HEK293 (cell line): ENCODE results near the gene ATF5.

Experiments used
- CTCF ChIA-PET: fragments of 350-600 bp; formaldehyde crosslinking; extraction: SDS; loops from one replicate; lab custom pipeline; 2021; ENCODE audit warnings: antibody characterized with exemption; lab: Yijun Ruan, JAX
- POLR2A ChIA-PET: fragments of 300-600 bp; formaldehyde crosslinking; extraction: SDS; loops from one replicate; lab custom pipeline; 2020; ENCODE audit warnings: antibody characterized with exemption, inconsistent platforms; lab: Yijun Ruan, JAX
- H3K27ac ChIP-seq: fragments of 200-500 bp; sonication (Bioruptor generic); 2 replicates; pipeline ENCODE4 v1.5.1; 2014; ENCODE audit warnings: low read depth, low read length, control low read depth, inconsistent platforms; ENCODE audit errors: extremely low read depth
- H3K36me3 ChIP-seq, 2 experiments: fragments of 200-500 bp in 1 of 2; sonication (Bioruptor generic) in 1 of 2; 1 replicate in 1 of 2; 2 replicates in 1 of 2; pipeline ENCODE4 v1.5.1; 2014 to 2017; ENCODE audit warnings: inconsistent platforms in 2 of 2, low read length in 2 of 2; ENCODE audit not compliant: control insufficient read depth in 2 of 2, insufficient read depth in 1 of 2
- H3K4me1 ChIP-seq: fragments of 200-500 bp; sonication (Bioruptor generic); 2 replicates; pipeline ENCODE4 v1.5.1; 2014; ENCODE audit warnings: mild to moderate bottlenecking, low read length, inconsistent platforms; ENCODE audit not compliant: control insufficient read depth, insufficient read depth
- H3K4me3 ChIP-seq: 2 replicates; pipeline ENCODE4 v1.5.1; 2011; ENCODE audit warnings: low read depth, mild to moderate bottlenecking, control low read depth, low read length, moderate library complexity
- H3K9me3 ChIP-seq: fragments of 200-500 bp; sonication (Bioruptor generic); 2 replicates; pipeline ENCODE4 v1.5.1; 2014; ENCODE audit warnings: low read depth, low read length, inconsistent platforms; ENCODE audit not compliant: control insufficient read depth, insufficient read depth
- CTCF ChIP-seq: fragments of 450-650 bp; formaldehyde crosslinking; IDR thresholded peaks from 2 replicates; pipeline ENCODE4 v1.5.1; 2016; ENCODE audit warnings: missing biosample characterization, missing genetic modification characterization
- GLIS2 ChIP-seq: fragments of 450-650 bp; formaldehyde crosslinking; IDR thresholded peaks from 2 replicates; pipeline ENCODE4 v1.5.1; 2016; ENCODE audit warnings: missing biosample characterization, missing genetic modification characterization
- KLF10 ChIP-seq: fragments of 450-650 bp; IDR thresholded peaks from 2 replicates; pipeline ENCODE4 v1.5.1; 2018; ENCODE audit warnings: missing biosample characterization, mild to moderate bottlenecking, missing genetic modification characterization
- KLF8 ChIP-seq: fragments of 450-650 bp; formaldehyde crosslinking; IDR thresholded peaks from 2 replicates; pipeline ENCODE4 v1.5.1; 2016; ENCODE audit warnings: missing biosample characterization, missing genetic modification characterization
- OSR2 ChIP-seq: fragments of 450-650 bp; formaldehyde crosslinking; IDR thresholded peaks from 2 replicates; pipeline ENCODE4 v1.5.1; 2016; ENCODE audit warnings: missing biosample characterization, missing genetic modification characterization
- PRDM1 ChIP-seq: fragments of 450-650 bp; formaldehyde crosslinking; IDR thresholded peaks from 2 replicates; pipeline ENCODE4; 2016; ENCODE audit warnings: missing biosample characterization, missing genetic modification characterization
- PRDM10 ChIP-seq: fragments of 450-650 bp; formaldehyde crosslinking; IDR thresholded peaks from 2 replicates; pipeline ENCODE4 v1.5.1; 2016; ENCODE audit warnings: missing biosample characterization, missing genetic modification characterization
- SCRT1 ChIP-seq: fragments of 450-650 bp; formaldehyde crosslinking; IDR thresholded peaks from 2 replicates; pipeline ENCODE4 v1.5.1; 2016; ENCODE audit warnings: missing biosample characterization, missing genetic modification characterization, borderline replicate concordance
- SP7 ChIP-seq: fragments of 450-650 bp; formaldehyde crosslinking; IDR thresholded peaks from 2 replicates; pipeline ENCODE4 v1.5.1; 2016; ENCODE audit warnings: missing biosample characterization, missing genetic modification characterization
- YY1 ChIP-seq: fragments of 450-650 bp; formaldehyde crosslinking; IDR thresholded peaks from 2 replicates; pipeline ENCODE4 v1.5.1; 2018; ENCODE audit warnings: missing biosample characterization, missing genetic modification characterization
- ZBTB21 ChIP-seq: fragments of 450-650 bp; formaldehyde crosslinking; IDR thresholded peaks from 2 replicates; pipeline ENCODE4 v1.5.1; 2017; ENCODE audit warnings: missing biosample characterization, missing genetic modification characterization
- ZFP3 ChIP-seq: fragments of 450-650 bp; formaldehyde crosslinking; IDR thresholded peaks from 2 replicates; pipeline ENCODE4 v1.5.1; 2016; ENCODE audit warnings: low read depth, missing biosample characterization, missing genetic modification characterization
- ZNF121 ChIP-seq: fragments of 450-650 bp; formaldehyde crosslinking; IDR thresholded peaks from 2 replicates; pipeline ENCODE4 v1.5.1; 2016; ENCODE audit warnings: missing biosample characterization, missing genetic modification characterization
- ZNF274 ChIP-seq, 2 experiments: fragments of 200-500 bp in 1 of 2; fragments of 450-650 bp in 1 of 2; sonication (Bioruptor generic) in 1 of 2; formaldehyde crosslinking in 1 of 2; IDR thresholded peaks; 2 replicates each; pipeline versions ENCODE4 v1.5.1 to v1.6.1; 2014 to 2016; ENCODE audit warnings: borderline replicate concordance in 1 of 2, inconsistent platforms in 1 of 2, low read length in 1 of 2, missing biosample characterization in 1 of 2, missing genetic modification characterization in 1 of 2
- ZNF335 ChIP-seq: fragments of 450-650 bp; formaldehyde crosslinking; conservative IDR thresholded peaks from 2 replicates; pipeline ENCODE4 v1.5.1; 2016; ENCODE audit warnings: missing biosample characterization, missing genetic modification characterization
- ZNF596 ChIP-seq: fragments of 450-650 bp; IDR thresholded peaks from 2 replicates; pipeline ENCODE4 v1.5.0; 2018; ENCODE audit warnings: missing biosample characterization, mild to moderate bottlenecking, missing genetic modification characterization, moderate library complexity
- ZNF600 ChIP-seq: fragments of 450-650 bp; formaldehyde crosslinking; IDR thresholded peaks from 2 replicates; pipeline ENCODE4 v1.5.1; 2016; ENCODE audit warnings: missing biosample characterization, missing genetic modification characterization
- ZNF654 ChIP-seq: fragments of 450-650 bp; formaldehyde crosslinking; IDR thresholded peaks from 2 replicates; pipeline ENCODE4 v1.5.1; 2016; ENCODE audit warnings: low read depth, missing biosample characterization, missing genetic modification characterization
- TF ChIP-seq, protein P1 (sequence below): fragments of 450-650 bp; formaldehyde crosslinking; IDR thresholded peaks from 2 replicates; pipeline ENCODE4 v1.5.1; 2017; ENCODE audit warnings: missing biosample characterization, mild to moderate bottlenecking, missing genetic modification characterization, moderate library complexity
- TF ChIP-seq, protein P2 (sequence below): fragments of 450-650 bp; formaldehyde crosslinking; IDR thresholded peaks from 2 replicates; pipeline ENCODE4 v1.5.1; 2016; ENCODE audit warnings: missing biosample characterization, missing genetic modification characterization

The ATF5 gene

DNA sequence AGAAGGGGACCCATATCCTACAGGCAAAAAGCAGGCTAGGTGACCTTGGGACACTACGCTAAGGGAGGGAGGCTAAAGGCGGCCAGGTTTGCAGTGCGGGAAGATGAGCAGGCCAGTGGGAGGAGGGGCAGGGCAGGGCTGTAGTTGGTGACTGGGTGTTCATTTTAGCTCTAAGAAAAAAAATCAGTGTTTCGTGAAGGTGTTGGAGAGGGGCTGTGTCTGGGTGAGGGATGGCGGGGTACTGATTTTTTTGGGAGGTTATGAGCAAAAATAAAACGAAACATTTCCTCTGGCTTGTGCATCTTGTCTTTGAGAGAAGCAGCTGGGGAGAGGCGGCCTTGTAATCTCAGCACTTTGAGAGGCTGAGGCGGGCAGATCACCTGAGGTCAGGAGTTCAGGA is 4.6 kb downstream of the ATF5 start:
- POLR2A ChIA-PET = interaction anchor here (0.5 to 0.8 kb wide), 2 partner anchors 11 to 808 kb away, joined by 3 read pairs; no protein-coding TSS in a partner anchor
- CTCF ChIA-PET = interaction anchor here (7.6 kb wide), 1 partner anchor 51 kb away, joined by 99 read pairs; no protein-coding TSS in a partner anchor
- no peaks in the 10 kb centered on the region for H3K9me3 ChIP-seq
- H3K4me3 ChIP-seq = no peak overlapping the region
- TF ChIP-seq OSR2 (tag by site-specific recombination) = no peak
- peaks cover 6 to 12% of the 10 kb centered on the region in 2 experiments; a peak in 2 of 3 replicates for H3K36me3 ChIP-seq
- H3K4me1 ChIP-seq = peaks cover 9% of the 10 kb centered on the region
- H3K27ac ChIP-seq = no peak overlapping the region

GRCh38 chr19:49936549-49936948 is 7.5 kb downstream of the ATF5 start:
- H3K27ac ChIP-seq = no peak overlapping the region
- no peaks in the 10 kb centered on the region for H3K9me3 ChIP-seq
- peak; percentile 81 for TF ChIP-seq ZNF121
- TF ChIP-seq ZFP3 = no peak
- CTCF ChIA-PET = interaction anchor here (1.2 to 7.6 kb wide), 6 partner anchors 17 to 111 kb away, joined by 4 to 100 read pairs (median 14); no protein-coding TSS in a partner anchor
- POLR2A ChIA-PET = no interaction called here
- peaks cover 3% of the 10 kb centered on the region; the same call in 1 of the 2 replicates for H3K4me1 ChIP-seq
- H3K36me3 ChIP-seq = peaks cover 6 to 7% of the 10 kb centered on the region in 2 experiments; a peak in 2 of 3 replicates
- H3K4me3 ChIP-seq = no peak overlapping the region

DNA sequence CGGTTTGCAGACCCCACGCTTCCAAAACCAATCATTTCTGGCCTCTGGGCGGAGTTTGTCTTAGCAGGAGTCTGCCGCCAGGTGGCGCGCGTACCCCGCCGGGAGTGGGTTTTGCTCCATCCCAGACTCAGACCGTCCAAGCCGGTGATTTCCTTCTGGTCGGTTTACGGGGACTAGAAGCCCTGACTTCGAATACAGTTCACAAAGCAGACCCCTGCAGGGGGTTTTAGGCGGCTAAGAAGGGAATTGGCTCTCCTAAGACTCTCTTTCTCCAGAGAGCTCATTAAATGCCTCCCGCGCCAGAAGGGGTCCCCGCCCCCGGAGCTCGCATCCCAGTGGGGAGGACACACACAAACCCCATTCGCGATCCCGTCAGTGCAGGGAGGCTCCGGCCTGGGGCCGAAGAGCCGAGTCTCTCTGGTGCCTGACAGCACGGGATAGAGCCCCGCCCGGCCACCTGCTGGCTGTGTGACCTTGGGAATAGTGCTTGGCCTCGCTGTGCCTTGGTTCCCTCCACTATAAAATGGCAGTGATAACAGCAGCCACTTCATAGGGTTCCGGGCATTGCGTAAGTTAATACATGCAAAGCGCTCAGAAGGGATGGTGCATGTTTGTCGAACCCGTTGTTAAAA is 8.9 kb downstream of the ATF5 start:
- Histone ChIP-seq H3K4me1 (peaks cover 3% of the 10 kb centered on the region; the same call in 1 of the 2 replicates), H3K36me3 (peaks cover 2 to 6% of the 10 kb centered on the region in 2 experiments; a peak in 2 of 3 replicates), H3K27ac (no peak overlapping the region), H3K9me3 (no peaks in the 10 kb centered on the region), H3K4me3 (peak overlapping the region; percentile 29)
- POLR2A ChIA-PET = interaction anchor here (0.5 to 0.9 kb wide), 2 partner anchors 9 to 82 kb away, joined by 3 read pairs; partner anchors contain the start of genes ATF5 and NUP62
- CTCF ChIA-PET = interaction anchor here (0.6 to 7.6 kb wide), 27 partner anchors 9 to 823 kb away, joined by 3 to 100 read pairs (median 4); partner anchors contain the start of genes ATF5 and NUP62
- TF ChIP-seq YY1 (tag by site-specific recombination) (no peak), GLIS2 (peak; percentile 54; the same call in 1 of the 2 replicates), ZNF274 (IDR thresholded peaks at IDR 0.05; ENCODE audit: low read length) (no peak), ZNF274 (tag by site-specific recombination; IDR thresholded peaks at IDR 0.05; ENCODE audit: borderline replicate concordance) (no peak), CTCF (tag by site-specific recombination) (peak; percentile 88), ZNF596 (tag by site-specific recombination) (no peak), ZNF654 (peak; percentile 76), PRDM1 (no peak), KLF8 (tag by site-specific recombination) (0 out of 2 replicates have a peak, but pooled peaks have one; percentile 36), ZBTB21 (no peak), ZNF600 (tag by site-specific recombination) (peak; percentile 65), SP7 (peak; percentile 26; the same call in 1 of the 2 replicates), PRDM10 (0 out of 2 replicates have a peak, but pooled peaks have one; percentile 11), ZNF335 (peak; percentile 50), KLF10 (no peak), SCRT1 (tag by site-specific recombination) (0 out of 2 replicates have a peak, but pooled peaks have one; percentile 8)
- TF ChIP-seq, protein P1, sequence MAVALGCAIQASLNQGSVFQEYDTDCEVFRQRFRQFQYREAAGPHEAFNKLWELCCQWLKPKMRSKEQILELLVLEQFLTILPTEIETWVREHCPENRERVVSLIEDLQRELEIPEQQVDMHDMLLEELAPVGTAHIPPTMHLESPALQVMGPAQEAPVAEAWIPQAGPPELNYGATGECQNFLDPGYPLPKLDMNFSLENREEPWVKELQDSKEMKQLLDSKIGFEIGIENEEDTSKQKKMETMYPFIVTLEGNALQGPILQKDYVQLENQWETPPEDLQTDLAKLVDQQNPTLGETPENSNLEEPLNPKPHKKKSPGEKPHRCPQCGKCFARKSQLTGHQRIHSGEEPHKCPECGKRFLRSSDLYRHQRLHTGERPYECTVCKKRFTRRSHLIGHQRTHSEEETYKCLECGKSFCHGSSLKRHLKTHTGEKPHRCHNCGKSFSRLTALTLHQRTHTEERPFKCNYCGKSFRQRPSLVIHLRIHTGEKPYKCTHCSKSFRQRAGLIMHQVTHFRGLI = 0 out of 2 replicates have a peak, but pooled peaks have one; percentile 17
- TF ChIP-seq, protein P2, sequence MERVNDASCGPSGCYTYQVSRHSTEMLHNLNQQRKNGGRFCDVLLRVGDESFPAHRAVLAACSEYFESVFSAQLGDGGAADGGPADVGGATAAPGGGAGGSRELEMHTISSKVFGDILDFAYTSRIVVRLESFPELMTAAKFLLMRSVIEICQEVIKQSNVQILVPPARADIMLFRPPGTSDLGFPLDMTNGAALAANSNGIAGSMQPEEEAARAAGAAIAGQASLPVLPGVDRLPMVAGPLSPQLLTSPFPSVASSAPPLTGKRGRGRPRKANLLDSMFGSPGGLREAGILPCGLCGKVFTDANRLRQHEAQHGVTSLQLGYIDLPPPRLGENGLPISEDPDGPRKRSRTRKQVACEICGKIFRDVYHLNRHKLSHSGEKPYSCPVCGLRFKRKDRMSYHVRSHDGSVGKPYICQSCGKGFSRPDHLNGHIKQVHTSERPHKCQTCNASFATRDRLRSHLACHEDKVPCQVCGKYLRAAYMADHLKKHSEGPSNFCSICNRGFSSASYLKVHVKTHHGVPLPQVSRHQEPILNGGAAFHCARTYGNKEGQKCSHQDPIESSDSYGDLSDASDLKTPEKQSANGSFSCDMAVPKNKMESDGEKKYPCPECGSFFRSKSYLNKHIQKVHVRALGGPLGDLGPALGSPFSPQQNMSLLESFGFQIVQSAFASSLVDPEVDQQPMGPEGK = peak; percentile 33; the same call in 1 of the 2 replicates
